ENCODE results near the gene KIF18A.
"Not testable (repeated sequence)": the region's sequence is repeated elsewhere in the genome, so short reads cannot be mapped to it uniquely, and the experiment has no call there.

KIF18A gene

DNA sequence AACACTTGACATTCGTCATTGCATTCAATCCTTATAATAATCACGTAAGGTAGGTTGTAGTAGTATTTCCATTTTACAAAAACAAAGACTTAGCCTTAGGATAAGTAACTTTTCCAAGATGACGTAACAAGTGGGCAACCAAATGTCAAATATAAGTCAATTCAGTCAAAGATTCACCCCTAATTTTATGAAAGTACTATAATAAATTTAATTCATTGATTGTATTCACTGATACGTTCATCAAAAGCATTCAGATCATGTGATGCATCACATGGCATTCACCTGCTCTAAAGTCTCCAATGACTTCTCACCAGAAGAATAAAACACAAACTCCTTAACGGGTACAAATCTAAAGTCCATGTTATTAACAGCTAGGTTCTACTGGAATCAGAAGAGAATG lies 2.1 kb downstream of the KIF18A start:
- no peak for DNase-seq

- DNase-seq = no peak
Observed at GRCh38 chr11:28104984-28105383, 3.0 kb downstream of the KIF18A start.

DNA sequence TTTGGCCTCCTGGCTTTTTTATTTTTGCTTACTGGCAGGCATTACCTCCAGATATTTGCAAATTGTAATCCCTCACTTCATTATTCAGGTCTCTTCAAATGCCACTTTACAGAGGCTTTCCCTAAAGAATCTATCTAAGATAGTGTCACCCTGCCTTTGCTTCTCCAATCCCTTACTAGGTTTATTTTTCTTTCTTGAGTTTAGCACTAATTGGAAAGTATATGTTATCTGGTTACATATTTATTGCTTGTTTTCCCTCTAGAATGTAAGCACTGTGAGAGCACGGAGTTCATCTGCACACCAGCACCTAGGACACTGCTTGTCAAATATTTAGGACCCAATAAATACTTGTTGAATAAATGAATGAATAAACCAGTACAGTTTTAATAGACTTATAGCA lies 3.5 kb downstream of the KIF18A start:
- no peak for DNase-seq

DNA sequence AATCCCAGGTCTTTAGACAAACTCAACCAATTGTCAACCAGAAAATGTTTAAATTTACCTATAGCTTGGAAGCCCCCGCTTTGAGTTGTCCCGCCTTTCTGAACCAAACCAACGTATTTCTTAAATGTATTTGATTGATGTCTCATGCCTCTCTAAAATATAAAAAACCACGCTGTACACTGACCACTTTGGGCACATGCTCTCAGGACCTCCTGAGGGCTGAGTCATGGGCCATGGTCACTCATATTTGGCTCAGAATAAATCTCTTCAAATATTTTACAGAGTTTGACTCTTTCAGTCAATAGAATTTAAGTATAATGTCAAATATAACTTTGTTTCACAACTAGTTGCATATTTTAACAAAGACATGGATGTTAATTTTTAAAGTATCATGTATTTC lies 5.7 kb downstream of the KIF18A start:
- DNase-seq = not testable (repeated sequence)

GRCh38 chr11:28100665-28101064 lies 7.3 kb downstream of the KIF18A start:
- no peak for DNase-seq

- no peak for DNase-seq
Observed at GRCh38 chr11:28099715-28100114, 8.2 kb downstream of the KIF18A start.

DNA sequence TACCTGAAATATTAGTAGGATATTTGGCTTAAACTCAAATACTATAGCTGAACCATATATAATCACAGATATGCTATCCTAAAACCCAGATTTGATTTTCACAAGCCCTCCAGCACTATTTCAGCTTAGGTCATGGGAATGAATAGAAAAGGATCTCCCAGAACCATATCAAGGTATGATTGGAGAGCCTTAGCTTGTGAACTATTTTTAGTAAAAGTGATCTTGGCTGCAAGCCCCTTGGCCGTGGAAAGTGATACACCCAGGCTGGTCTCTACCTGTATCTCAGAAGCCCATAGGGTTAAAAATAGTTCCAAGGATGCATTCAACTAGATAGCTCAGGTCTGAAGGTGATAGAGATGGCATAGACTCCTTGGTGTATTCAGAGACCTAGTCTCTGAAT lies 9.7 kb downstream of the KIF18A start:
- no peak for DNase-seq

GRCh38 chr11:28092786-28093185 lies 15.2 kb downstream of the KIF18A start:
- DNase-seq = no peak

DNA sequence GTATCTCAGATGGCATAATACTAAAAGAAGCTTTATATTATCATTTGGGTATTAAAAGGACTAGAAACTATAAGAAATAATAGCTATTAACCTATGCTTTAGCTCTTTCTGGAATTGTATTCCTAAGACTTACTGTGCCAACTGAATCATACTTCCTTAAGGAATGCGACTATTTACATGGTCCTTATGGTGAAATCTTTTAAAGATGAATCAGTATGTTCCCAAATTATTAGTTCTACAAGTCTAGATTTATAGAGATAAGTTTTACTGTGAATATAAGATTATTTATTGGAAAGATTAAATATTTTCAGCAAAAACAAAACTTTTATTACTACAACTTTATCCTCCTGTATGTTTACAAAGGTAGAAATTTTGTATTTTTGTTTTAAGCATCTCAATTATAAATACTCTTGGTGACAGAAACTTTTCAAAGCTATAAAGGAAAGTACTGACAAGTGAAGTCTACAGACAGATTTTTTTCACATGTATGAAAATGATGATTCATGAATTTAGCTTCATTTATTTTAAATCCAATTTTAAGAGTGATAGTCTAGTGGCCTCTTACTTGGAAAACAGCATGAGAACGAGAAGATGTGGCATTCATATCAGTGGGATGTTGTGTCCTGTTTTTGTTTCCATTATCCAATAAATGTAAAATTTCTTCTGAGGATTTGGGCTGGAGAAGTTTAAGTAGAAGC lies 17.8 kb downstream of the KIF18A start:
- DNase-seq = no peak

DNA sequence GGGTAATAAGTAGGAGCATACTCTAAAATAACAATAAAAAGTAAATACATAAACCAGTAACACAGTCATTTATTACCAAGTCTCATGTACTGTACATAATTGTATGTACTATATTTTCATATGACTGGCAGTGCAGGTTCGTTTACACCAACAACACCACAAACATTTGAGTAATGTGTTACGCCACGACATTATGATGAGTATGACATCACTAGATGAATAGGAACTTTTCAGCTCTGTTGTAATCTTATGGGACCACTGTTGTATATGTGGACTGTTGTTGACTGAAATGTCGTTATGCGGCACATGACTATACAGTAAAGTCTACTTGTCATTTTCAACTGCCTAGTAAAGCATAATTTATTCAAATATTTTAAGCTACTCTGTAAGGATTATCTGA lies 18.6 kb downstream of the KIF18A start:
- DNase-seq = no peak

GRCh38 chr11:28087693-28088092 lies 20.3 kb downstream of the KIF18A start:
- DNase-seq = not testable (repeated sequence)

DNA sequence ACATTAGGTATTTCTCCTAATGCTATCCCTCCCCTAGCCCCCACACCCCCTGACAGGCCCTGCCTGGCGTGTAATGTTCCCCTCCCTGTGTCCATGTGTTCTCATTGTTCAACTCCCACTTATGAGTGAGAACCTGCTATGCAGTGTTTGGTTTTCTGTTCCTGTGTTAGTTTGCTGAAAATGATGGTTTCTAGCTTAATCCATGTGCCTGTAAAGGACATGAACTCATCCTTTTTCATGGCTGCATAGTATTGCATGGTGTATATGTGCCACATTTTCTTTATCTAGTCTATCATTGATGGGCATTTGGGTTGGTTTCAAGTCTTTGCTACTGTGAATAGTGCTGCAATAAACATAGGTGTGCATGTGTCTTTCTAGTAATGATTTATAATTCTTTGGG lies 20.8 kb downstream of the KIF18A start:
- DNase-seq = not testable (repeated sequence)

DNA sequence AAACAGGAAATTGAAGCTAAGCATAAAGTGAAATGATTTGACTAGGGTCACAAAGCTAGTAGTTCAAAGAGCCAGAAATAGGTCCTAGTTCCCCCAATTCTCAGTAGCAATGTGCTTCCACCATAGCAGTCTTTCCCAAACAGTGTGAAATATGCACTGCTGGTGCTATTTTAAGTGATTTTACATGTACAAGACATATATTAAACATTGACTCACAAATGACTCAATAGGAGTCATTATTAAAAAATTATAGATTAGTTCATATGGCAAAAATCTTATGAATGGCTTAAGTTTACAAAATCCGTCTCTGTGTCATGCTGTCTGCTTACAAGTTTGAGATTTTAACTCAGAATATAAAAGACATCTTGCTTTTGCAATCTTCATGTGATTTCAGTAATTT lies 21.4 kb downstream of the KIF18A start:
- no peak for DNase-seq

DNA sequence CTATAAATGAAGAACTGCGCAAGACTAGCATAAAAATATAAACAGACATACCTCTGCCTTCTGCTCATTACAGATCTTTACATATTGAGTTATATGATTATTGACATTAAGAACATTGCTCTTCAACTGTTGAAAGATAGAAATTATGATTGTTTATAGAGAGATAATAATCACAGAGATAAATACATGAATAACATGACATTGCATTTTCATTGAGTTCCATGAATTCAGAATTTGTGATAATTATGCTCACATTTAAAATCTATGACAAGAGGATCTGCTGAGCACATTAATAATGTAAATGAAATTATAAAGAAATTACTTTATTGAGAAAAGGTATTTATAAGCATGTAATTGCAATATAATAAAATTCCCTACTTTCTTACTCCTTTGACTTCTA lies 24.8 kb downstream of the KIF18A start:
- DNase-seq = no peak

GRCh38 chr11:28077521-28077920 lies 30.4 kb downstream of the KIF18A start:
- DNase-seq = no peak

- DNase-seq = no peak
Observed at GRCh38 chr11:28072321-28072720, 35.6 kb downstream of the KIF18A start.

DNA sequence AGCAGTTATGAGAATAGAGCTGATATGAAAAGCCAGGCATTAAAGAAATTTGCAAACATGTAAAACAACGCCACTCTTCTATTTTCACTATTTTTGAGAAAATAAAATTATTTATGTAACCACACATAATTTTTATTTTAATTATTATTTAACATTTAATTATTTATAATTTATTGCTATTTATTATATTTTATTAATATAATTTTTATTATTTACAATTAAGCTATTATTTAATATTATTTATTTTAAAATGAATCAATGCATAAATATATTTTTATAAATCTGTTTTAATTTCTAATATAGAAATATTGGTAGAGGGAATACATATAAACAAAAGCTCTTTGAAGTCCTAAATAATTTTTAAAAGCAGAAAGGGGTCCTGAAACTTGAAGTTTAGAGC lies 36.7 kb downstream of the KIF18A start:
- DNase-seq = no peak

DNA sequence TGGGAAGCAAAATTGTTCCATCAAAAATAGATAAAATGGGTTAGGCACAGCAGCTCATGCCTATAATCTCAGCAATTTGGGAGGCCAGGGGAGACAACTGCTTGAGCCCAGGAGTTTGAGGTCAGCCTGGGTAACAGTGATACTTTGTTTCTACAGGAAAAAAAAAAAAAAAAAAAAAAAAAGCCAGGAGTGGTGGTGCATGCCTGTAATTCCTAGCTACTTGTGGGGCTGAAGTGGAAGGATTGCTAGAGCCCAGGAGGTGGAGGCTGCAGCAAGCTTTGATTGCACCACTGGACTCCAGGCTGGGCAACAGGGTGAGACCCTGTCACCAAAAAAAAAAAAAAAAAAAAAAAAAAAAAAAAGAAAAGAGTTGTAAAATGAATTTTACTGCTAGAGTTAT lies 49.6 kb downstream of the KIF18A start:
- no peak for DNase-seq

- DNase-seq = no peak
Observed at GRCh38 chr11:28054821-28055220, 53.1 kb downstream of the KIF18A start.

GRCh38 chr11:28049338-28050216 lies 58.4 kb downstream of the KIF18A start:
- DNase-seq = no peak

GRCh38 chr11:28048812-28049211 lies 59.1 kb downstream of the KIF18A start:
- DNase-seq = no peak

DNA sequence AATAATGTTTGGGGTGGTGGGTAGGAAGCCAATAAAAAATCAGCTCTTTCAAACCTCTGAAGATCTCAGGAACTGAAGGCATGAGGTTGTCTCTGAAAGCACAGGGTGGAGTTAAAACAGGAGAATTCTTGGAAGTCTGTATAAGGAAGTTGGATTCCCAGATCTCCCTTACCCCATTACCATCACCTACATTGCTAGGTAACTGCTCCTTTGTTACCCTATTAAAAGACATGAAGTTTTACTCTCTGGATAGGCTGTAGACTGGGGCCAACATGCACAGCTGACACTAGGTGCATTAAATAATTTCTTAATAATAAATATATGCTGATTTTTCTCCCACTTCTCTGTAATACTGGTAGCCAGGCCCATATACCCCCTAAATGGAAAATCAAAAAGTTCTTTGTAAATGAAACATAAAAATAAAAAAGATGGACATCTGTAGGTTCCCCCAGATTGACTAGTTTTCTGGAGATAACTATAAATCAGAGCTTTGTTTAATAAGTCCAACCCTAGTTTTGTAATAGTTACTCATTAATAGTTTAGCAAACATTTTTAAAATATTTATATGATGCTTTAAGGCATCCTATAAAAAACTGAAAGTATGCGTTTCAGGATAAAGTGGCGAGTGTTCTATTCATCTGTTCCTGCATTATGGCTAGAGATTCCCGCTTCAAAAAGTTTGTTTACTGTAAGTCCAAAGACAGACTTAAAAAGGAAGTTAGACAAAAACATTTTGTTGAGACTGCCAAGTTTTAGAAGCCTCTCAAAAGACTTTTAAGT lies 63.8 kb downstream of the KIF18A start:
- no peak for DNase-seq

DNA sequence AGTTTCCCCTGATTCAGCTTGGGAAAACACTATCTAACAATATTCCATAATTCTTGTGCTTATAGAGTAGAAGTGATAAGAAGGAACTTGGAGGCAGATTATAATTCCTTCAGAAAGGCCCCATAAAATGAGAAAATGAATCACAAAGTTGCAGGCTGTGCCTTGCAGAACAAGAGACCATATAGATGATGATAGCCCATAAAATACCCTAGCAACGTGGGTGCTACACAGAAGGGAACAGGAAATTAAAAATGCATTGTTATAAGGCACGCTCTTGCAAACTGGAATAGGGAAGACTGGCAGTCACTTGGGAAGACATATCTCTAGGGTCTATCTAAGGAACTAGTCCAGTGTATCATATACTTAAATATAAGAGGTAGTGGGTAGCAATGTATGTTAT lies 67.6 kb downstream of the KIF18A start:
- DNase-seq = no peak

GRCh38 chr11:28038775-28039174 lies 69.2 kb downstream of the KIF18A start:
- no peak for DNase-seq

Data from activated CD4-positive, CD25-positive, alpha-beta regulatory T cell treated with anti-CD3 and anti-CD28 coated beads, Interleukin-2, amount 50 U/mL, for 72 hours (primary cell).